ENCODE results near the gene SMCHD1. TPM values are rescaled to one million over a fixed set of nuclear protein-coding genes. Genes with fewer than 3 reads are reported as not detected.
A peak's percentile ranks its signal among the peaks of the same experiment; 100 is the strongest.

The SMCHD1 gene
- total and polyA plus RNA-seq, 2 experiments from 2014 or later = 7.7 to 39.0 TPM

- TF ChIP-seq EZH2 (IDR thresholded peaks at IDR 0.05; ENCODE audit: low read depth, unreplicated experiment) (no peak), ZNF462 (CRISPR knock-in tag; IDR thresholded peaks at IDR 0.05) (no peak), STAT1 (IDR thresholded peaks at IDR 0.05; ENCODE audit: unreplicated experiment) (no peak), CREB1 (CRISPR knock-in tag; IDR thresholded peaks at IDR 0.05; ENCODE audit: low read depth) (no peak), EZH2phosphoT487 (IDR thresholded peaks at IDR 0.05; ENCODE audit: unreplicated experiment) (no peak), ZNF331 (CRISPR knock-in tag; IDR thresholded peaks at IDR 0.05; ENCODE audit: low read depth) (no peak), NANOG (IDR thresholded peaks at IDR 0.05; ENCODE audit: borderline replicate concordance) (no peak), POLR2AphosphoS5 (IDR thresholded peaks at IDR 0.05; ENCODE audit: low read depth) (no peak), REST (IDR thresholded peaks at IDR 0.05; ENCODE audit: unreplicated experiment) (no peak), JUNB (IDR thresholded peaks at IDR 0.05; ENCODE audit: unreplicated experiment) (no peak)
- H3K36me3 ChIP-seq (ENCODE audit: insufficient read depth) = no peaks in the 10 kb centered on the region
- peaks cover 3% of the 10 kb centered on the region; the same call in 2 of the 3 replicates for H3K4me1 Mint-ChIP-seq
- H3K36me3 Mint-ChIP-seq (ENCODE audit: low read depth) = no peaks in the 10 kb centered on the region
- no peak overlapping the region for H3K4me3 ChIP-seq
- 0 out of 2 replicates have a peak overlapping the region, but pooled peaks have one; percentile 28 for H2AFZ ChIP-seq
- H3F3A ChIP-seq (replicated peaks; ENCODE audit: low read depth) = no peaks in the 10 kb centered on the region
- no peak overlapping the region for H3K27ac ChIP-seq (ENCODE audit: low read depth)
- DNase-seq (ENCODE audit: low spot score) = no peak
- no peak overlapping the region for H3K4me2 ChIP-seq
- peaks cover 5% of the 10 kb centered on the region for H3K9me2 ChIP-seq (ENCODE audit: insufficient read depth)
- H4K20me1 ChIP-seq (replicated peaks; ENCODE audit: insufficient read depth) = no peaks in the 10 kb centered on the region
- peaks cover 5% of the 10 kb centered on the region for H3K27me3 Mint-ChIP-seq (ENCODE audit: insufficient read depth, low read depth, poor library complexity)
- no peaks in the 10 kb centered on the region for H3K9me3 Mint-ChIP-seq
- no peak overlapping the region for H3K4me3 Mint-ChIP-seq
- peaks cover 15% of the 10 kb centered on the region for H3K27me3 ChIP-seq (ENCODE audit: insufficient read depth)
- no peaks in the 10 kb centered on the region for H3K79me2 ChIP-seq (replicated peaks; ENCODE audit: insufficient read depth)
- H3K4me1 ChIP-seq (ENCODE audit: insufficient read depth) = no peaks in the 10 kb centered on the region
- H3K27ac Mint-ChIP-seq = no peak overlapping the region
- peak; percentile 39; the same call in 2 of the 3 replicates for ATAC-seq
These were observed 198.6 kb downstream of the SMCHD1 start for GRCh38 chr18:2853926-2854664.
